ENCODE data around the gene PLEKHA6.
"Not testable (repeated sequence)": the region's sequence is repeated elsewhere in the genome, so short reads cannot be mapped to it uniquely, and the experiment has no call there.

PLEKHA6 gene

DNA sequence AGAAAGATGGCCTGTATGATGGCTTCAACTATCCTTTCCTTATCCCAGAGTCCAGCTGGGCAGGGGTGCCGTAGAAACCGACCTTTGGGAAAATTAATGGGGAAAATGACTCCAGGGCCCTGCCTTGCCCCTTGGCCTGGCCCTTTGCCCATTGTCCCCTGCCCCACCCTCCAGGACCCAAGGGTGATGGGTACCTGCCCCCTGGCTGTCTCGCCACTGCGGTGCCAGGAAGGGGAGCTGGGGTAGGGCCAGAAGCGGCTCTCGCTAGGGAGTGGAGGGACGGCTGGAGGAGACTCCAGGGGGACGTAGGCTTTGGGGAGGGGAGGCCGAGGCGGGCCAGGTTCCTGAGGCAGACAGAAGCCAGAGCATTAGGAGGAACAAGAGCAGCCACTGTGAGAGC lies 116.8 kb downstream of the PLEKHA6 start:
- DNase-seq (ENCODE audit: low read depth, low spot score) = no peak

DNA sequence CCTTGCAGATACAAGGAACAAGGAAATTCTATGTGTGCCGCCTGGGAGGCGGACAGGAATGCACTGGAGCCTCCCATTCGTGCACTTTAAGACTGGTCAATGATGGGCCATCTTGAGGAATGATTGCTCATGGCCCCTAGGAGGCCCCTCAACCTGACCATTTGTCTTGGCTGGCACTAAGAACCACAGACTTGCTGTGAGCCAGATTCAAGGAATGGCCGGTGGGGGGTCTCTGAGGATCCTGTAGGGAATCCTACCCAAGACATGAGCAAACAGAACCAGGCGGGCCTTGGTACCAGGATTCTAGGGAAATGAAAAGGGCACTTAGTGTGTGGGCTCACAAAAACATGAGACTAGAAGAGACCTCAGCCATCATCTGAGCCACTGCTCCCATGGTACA lies 117.8 kb downstream of the PLEKHA6 start:
- no peak for DNase-seq (ENCODE audit: low read depth, low spot score)

DNA sequence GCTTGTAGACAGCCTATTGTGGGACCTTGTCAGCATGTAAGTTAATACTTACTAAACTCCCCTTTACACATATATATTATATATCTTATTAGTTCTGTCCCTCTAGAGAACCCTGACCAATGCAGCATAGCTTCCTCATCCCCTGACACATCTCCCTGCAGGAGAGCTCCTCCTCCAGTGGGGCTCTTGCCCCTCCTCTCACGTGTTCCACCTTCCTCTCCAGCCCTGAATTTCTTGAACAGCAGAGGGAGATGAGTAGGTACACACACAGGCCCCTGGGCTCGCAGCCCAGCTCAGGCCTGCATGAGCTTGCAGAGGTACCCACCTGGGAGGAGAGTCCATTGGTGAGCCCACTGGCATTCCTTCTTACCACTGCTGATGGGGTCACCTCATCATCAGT lies 118.7 kb downstream of the PLEKHA6 start:
- no peak for DNase-seq (ENCODE audit: low read depth, low spot score)

DNA sequence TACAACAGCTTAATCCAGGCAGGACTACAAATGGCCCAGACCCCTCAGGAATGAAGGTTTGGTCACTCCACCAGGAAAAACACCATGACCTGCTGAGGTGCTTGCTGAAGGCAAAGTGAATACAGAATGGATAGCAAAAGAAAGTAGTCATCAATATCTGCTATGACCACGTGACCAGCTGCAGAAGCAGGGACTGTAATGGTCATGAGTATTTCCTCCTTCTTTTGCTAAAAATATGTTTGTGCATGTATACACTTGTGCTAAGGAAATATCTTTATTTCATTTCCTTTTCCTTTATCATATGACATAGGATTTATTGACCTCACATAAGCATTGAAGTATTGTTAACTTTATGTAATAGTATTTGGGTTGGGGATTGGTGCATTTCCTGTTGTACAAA lies 119.5 kb downstream of the PLEKHA6 start:
- DNase-seq (ENCODE audit: low read depth, low spot score) = no peak

DNA sequence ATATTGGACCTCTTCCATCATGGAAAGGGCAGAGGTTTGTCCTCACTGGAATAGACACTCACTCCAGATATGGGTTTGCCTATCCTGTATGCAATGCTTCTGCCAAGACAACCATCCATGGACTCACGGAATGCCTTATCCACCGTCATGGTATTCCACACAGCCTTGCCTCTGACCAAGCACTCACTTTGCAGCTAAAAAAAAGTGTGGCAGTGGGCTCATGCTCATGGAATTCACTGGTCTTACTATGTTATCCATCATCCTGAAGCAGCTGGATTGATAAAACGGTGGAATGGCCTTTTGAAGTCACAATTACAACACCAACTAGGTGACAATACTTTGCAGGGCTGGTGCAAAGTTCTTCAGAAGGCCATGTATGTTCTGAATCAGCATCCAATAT lies 120.3 kb downstream of the PLEKHA6 start:
- not testable (repeated sequence) for DNase-seq (ENCODE audit: low read depth, low spot score)

DNA sequence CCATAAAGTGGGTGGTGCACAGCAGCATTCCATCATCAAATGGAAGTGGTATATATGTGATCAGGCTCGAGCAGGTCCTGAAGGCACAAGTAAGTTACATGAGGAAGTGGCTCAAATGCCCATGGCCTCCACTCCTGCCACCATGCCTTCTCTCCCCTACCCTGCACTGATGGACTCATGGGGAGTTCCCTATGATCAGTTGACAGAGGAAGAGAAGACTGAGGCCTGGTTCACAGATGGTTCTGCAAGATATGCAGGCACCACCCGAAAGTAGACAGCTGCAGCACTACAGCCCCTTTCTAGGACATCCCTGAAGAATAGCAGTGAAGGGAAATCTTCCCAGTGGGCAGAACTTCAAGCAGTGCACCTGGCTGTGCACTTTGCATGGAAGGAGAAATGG lies 121.2 kb downstream of the PLEKHA6 start:
- DNase-seq (ENCODE audit: low read depth, low spot score) = not testable (repeated sequence)

DNA sequence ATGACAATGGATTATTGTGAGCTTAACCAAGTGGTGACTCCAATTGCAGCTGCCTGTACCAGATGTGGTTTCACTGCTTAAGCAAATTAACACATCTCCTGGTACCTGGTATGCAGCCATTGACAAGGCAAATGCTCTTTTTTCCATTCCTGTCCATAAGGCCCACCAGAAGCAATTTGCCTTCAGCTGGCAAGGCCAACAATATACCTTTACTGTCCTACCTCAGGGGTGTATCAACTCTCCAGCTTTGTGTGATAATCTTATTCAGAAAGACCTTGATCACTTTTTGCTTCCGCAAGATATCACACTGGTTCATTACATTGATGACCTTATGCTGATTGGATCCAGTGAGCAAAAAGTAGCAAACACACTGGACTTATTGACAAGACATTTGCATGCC lies 122.2 kb downstream of the PLEKHA6 start:
- DNase-seq (ENCODE audit: low read depth, low spot score) = not testable (repeated sequence)

DNA sequence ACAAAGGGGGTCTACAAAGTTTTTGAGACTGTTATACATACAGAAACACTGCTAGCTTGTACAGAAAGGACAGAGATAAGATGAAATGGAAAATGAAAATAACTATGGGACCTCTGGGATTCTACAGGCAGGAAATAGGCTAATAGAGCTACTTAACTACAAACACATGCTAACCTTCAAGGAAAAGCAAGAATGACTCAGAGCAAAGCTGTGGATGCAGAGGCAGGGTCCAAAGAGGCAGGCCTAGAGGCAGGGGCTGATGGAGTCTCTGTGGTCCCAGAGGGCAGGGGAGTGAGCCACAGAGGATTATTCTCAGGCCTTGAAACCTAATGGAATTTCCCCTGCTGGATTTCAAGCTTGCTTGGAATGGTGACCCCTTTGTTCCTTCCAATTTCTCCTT lies 127.2 kb downstream of the PLEKHA6 start:
- no peak for DNase-seq (ENCODE audit: low read depth, low spot score)

DNA sequence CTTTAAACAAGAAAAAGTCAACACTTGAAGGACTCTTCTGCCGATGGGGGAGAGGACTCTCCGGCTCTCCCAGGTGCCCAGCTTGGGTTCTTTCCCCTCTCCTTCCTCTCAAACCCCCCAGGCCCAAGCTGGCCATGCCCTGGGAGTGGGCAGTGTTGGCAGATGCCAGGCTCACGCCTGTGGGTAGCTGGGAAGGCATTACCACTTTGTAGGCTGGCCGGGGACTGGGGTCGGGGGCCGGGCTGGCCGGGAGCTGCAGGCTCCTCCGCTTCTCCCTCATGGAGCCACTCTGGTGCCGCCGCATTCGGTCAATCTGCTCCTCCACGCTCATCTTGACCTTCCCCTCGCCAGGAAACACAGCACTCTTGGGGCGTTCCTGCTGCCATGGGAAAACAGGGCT lies 129.5 kb downstream of the PLEKHA6 start:
- no peak for DNase-seq (ENCODE audit: low read depth, low spot score)

DNA sequence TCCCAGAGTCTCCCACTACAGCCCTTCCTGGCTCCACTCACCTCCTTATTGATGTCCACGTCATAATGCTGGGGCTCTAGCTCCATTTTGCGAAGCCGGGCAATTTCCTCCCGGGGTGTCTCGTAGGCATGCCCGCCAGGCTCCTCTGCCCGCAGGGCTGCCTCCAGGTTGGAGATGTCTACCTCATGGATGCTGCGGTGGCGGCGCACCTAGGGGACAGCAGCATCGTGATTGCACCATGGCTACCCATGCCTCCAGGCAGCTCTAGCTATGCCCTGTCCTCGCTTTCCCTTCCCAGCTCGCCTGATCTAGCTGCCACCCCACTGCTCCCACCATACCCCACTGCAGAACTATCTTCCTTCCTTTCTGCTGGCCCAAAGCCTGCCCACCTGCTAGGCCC lies 130.8 kb downstream of the PLEKHA6 start:
- no peak for DNase-seq (ENCODE audit: low read depth, low spot score)

DNA sequence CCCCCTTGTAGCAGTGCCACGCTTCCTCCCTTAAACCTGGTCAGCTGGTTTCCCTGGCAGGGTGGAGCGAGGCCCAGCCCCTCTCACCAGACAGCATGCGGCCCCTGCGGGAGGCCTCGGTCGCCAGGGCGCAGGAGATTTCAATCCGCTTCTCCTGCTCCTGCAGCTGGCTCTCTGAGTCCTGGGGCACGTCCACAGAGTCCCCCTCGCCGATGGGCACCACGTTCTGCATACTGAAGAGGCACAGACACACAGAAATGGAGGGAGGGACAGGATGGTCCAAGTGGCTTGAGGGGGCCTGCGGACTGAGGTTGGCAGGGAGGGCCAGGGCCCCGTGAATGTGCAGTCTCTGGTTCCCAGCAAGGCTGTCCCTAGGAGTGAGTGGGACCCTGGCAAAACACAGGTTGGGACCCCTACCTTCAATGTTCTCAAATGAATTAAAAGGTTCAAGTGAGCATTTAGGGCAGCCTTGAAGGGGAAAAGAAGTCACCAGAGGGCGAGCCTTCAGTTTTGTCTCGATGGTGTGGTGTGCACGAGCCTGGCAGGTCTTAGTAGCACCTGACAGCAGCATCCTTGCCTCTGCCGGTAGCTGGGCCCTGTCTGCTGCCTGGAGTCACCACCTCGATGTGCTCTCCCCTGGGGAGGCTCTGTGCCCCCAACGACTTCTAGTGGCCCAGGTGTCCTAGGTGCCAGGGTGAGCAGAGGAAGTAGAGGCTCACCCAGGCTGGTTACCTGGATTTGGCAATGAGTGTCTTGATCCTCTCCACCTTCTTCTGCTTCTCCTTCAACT lies 131.5 kb downstream of the PLEKHA6 start:
- DNase-seq (ENCODE audit: low read depth, low spot score) = no peak

DNA sequence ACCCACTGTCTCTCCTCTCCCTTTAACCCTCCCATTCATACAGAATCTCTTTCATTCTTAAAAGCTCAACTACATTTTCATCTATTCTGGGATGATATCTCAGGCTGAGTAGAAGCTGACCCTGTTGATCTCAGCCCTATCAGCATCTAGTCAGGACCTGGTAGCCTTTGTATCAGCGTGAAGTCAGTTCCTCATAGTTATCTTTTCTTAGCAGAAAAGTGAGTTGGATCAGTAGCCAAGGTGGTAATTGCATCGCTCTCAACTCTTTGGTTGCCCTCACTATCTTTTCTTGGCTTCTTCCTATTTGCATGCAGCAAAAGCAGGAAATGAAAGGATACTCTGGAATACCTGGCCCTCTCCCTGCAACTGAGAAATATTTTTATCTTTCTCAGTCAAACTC lies 132.4 kb downstream of the PLEKHA6 start:
- no peak for DNase-seq (ENCODE audit: low read depth, low spot score)

DNA sequence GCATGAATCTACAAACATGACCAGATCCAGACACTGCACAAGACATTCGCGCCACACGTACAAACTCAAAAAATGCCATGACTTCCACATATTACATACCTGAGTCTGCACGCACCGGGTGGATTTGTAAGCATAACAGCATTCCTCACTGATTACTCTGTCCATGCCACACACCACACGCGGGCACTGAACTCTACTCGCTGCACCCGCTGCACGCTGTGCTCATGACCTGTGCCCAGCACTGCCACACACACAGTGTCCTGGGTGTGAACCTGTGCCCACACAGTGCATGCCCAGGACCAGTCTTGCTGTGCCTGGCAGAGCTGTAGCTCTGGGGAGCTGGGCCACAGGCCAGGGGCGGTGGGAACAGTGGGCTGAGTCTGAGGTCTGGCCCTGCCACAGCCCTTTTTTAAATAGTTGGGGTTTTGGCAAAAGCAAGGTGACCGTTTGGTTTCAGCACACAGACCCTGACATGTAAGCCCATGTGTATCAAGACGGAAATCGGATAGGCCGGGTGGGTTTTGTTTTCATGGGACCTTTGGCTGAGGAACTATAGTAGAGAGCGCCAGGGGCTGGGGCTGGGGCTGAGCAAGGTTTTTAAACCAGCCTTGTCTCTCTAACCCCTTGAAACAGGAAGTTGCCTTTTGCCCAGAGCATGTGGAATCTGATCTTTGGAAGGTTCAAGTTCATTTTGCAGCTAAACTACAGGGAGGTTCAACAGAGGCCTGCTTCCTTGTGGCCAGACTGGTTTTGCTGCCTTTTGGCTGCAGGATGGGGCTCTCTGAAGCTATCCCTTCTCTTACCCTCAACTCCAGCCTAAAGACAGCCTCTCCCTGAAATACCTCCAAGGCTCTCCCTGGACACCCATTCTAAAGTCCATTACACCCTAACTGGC lies 133.6 kb downstream of the PLEKHA6 start:
- peak; percentile 46 for DNase-seq (ENCODE audit: low read depth, low spot score)

DNA sequence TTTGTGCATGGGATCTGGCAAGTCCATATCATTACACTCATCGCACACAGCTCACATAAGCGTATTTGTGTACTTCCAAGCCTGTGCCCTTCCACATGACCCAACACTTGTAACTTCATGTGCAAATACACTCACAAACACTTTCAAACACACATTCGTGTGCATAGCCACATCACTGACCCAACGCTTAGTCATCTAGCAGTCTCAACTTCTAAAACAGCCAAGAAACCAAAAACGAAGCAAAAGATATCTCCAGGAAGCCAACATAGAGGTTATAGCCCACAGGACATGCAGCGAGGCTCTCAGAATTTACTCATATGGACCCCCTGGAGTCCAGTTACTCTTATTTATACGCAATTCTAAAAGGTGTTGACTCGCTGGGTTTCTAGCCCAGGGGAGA lies 135.1 kb downstream of the PLEKHA6 start:
- DNase-seq (ENCODE audit: low read depth, low spot score) = no peak

DNA sequence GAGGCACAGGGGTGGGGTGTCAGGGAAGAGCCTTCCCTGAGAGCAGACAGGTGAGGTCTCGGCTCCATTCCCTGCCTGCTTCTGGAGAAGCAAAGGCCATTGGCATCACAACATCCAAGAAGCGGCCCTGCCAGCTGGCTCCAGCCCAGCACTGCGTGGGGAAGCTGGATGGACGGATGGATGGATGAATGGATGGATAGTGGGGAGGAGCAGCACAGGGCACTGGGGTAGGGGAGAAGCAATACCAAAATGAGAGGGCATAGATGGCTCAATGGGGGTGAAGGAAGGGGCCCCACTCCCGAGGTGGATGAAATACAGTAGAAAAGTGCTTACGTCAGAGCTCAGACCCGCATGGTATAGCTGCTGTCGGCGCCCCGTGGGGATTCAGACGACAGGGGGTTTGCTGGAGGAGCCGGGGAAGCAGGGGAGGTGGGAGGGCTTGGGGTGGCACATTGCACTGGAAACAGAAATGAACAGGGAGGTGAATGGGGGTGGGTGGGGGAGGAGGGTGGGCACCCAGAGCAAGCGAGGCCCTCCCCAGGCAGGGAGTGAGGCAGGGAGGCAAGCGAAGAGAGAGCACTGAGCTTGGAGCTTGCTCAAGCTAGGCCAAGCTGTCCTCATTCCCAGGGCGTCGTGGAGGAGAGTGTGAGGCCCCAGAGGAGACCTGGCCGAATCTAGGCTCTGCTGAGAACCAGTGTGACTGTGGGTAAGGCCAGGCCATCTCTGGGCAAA lies 136.4 kb downstream of the PLEKHA6 start:
- no peak for DNase-seq (ENCODE audit: low read depth, low spot score)

DNA sequence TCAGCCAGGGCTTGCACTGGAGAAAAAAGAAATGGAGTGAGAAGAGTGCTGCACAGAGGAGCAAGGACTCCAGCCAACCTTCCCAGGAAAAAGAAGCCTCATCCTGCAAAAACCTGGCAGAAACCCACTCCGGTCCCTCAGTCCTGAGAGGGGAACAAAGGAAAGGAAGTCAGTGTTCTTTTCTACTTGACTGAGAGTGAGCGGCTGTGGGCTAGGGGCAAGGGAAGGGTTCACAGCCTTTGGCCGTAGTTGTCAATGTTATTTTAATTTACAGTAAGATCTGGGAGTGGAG lies 137.0 kb downstream of the PLEKHA6 start:
- no peak for DNase-seq (ENCODE audit: low read depth, low spot score)

DNA sequence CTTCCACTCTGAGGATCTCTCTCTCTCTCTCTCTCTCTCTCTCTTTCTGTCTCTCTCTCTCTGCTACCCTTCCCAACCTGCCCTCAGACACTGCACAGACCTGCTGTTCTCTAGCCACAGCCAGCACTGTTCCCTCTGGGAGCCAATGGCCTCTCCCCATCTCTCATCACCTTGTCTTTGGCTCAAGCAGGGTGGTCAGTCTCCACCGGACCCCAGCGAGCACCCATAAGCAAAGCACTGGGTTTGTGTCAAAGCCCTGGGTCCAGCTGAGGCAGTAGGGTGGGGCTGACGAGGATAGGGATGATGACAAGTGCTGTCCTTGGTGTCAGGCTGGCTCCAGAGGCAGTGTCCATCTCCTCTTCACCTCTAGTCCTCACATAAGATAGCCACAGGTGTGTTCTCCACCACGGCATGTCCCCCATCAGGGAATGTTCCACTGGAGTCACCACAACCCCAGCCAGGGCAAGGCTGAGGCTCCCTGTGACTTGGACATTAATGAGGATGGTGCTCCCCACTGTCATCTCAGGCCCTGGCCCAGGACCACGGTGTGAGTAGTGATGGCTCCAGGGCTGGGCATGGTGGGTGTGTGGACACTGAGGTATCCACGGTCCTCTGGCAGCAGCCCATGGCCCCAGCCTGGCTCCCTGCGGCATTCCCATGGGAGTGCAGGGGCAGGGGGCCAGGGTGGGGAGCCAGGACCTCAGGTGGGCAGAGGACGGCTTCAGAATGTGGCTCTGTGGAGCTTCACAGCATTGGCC lies 137.5 kb downstream of the PLEKHA6 start:
- DNase-seq (ENCODE audit: low read depth, low spot score) = no peak

DNA sequence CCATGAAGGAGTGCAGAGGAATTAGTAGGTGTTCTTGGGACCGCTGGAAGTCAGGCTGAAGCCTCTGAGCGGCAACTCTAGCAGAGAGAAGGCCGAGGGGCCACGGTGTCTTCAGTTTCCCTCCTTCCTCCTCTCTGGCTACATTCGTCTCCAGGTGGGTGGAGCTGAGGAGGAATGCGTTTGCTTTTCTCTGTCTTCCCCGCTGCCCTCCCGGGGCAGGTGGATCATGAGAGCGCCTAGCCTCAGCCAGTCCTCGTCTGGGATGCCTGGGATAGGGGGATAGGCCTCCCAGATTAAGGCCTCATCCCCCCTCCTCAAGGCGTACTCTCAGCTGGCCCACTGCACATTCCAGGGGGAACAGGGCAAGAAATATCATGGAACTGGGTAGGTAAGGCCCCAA lies 138.5 kb downstream of the PLEKHA6 start:
- no peak for DNase-seq (ENCODE audit: low read depth, low spot score)

DNA sequence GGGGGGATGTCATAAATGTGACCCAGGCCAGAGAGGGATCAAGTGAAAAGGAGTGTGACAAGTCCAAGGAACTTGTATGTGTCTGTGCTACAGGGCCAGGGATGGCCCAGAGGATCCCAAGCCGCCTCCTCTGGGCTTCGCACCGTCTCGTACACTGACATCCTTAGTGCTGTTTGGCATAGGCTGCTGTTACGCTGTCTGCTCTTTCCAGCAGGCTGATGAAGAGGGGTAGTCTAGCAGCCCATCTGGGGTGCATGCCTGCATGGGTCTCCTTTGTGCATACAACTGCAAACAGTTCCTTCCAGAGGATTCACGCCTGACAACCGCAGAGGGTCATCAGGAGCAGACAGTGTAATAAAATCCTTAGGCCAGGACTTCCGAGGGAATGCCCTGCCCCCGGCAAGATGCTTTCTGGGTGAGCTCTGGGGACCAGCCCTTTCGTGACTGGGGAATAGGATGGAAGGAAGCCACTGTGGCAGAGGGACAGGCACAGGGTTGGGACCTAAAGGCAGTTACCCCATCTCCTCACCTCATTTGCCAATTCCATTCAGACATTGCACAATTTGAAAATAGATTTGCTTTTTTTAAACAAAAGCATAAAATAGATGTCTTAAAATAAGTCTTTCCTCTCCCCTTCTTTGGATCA lies 139.6 kb downstream of the PLEKHA6 start:
- no peak for DNase-seq (ENCODE audit: low read depth, low spot score)

DNA sequence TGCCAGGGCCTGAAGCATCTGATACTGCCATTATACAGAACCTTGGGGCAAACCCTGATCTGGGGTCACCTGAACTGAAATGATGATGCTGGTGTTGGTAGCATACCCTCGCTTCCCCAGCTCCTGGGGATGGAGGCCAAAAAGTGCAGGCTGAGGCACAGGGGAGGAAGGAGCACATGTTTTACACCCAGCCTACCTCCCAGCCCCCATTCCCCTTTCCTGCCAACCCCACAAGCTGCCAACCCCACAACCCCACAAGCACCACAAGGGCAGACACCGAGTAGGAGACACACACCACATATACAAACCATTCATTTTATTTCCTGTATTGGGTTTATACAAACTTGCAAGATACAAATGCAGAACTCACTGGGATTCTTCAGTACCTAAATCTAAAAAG lies 141.2 kb downstream of the PLEKHA6 start:
- no peak for DNase-seq (ENCODE audit: low read depth, low spot score)

DNA sequence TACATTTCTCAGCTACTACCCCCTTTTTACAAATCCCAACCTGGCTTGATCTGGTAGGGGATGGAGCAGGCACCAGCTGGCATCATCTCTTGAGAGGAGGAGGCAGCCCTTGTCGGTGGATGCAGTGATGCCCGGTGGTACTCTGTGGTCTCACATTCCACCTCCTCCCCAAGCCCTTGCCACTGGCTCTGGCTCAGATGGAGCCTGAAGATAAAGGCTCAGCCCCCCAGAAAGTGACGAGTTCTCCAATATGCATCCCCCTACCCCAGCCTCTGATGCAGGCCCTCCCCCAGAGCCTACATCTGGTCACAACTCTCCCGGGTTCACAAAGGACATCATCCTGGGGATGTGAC lies 142.1 kb downstream of the PLEKHA6 start:
- no peak for DNase-seq (ENCODE audit: low read depth, low spot score)

All from astrocyte of the hippocampus (primary cell).